ENCODE data around the gene PML. TPM values are rescaled to one million over a fixed set of nuclear protein-coding genes. Genes with fewer than 3 reads are reported as not detected.
A peak's percentile ranks its signal among the peaks of the same experiment; 100 is the strongest.

The PML gene
- polyA plus RNA-seq (2012; rRNA removed): 14.0 and 18.4 TPM in 2 replicates
- 7.9 and 12.9 TPM in 2 replicates for polyA plus RNA-seq (2012; cell fraction: cytosol; rRNA removed)
- polyA plus RNA-seq (2012; cell fraction: nucleus; rRNA removed): 48.3 and 66.5 TPM in 2 replicates

- Histone ChIP-seq H3K27ac (ENCODE audit: low read depth in 2 of 2, low read length in 1 of 2) (peak within 1 kb of the TSS; percentile 61 to 88), H3K4me3 (ENCODE audit: low read depth in 2 of 2, low read length in 1 of 2) (peak within 1 kb of the TSS; percentile 82 to 96), H3F3A (replicated peaks; ENCODE audit: insufficient read depth) (peaks cover 17% of the 10 kb centered on the region), H3K4me1 (ENCODE audit: control insufficient read depth in 1 of 2, insufficient read depth in 2 of 2, low read depth in 1 of 2, low read length in 1 of 2) (peaks cover 32 to 35% of the 10 kb centered on the region in 2 experiments; a peak in 3 of 4 replicates), H3K9ac (peak within 1 kb of the TSS; percentile 84), H3K9me3 (no peaks in the 10 kb centered on the region), H3K36me3 (replicated peaks in 1 of 2; ENCODE audit: control insufficient read depth in 1 of 2, insufficient read depth in 2 of 2, low read length in 1 of 2) (peaks cover 9 to 16% of the 10 kb centered on the region in 2 experiments), H3K4me2 (peak within 1 kb of the TSS; percentile 94), H3K9me2 (no peaks in the 10 kb centered on the region), H2AFZ (ENCODE audit: low read depth) (peak within 1 kb of the TSS; percentile 74), H3K79me2 (ENCODE audit: insufficient read depth) (peaks cover 56% of the 10 kb centered on the region), H3K27me3 (ENCODE audit: insufficient read depth) (no peaks in the 10 kb centered on the region), H4K20me1 (ENCODE audit: insufficient read depth) (no peaks in the 10 kb centered on the region; the same call in 1 of the 2 replicates)
- ChIA-PET CTCF (interaction anchor here (0.8 to 5.1 kb wide), 8 partner anchors 9 to 120 kb away, joined by 3 to 37 read pairs (median 4); no protein-coding TSS in a partner anchor), POLR2A (interaction anchor here (0.6 to 1.4 kb wide), 2 partner anchors 11 to 303 kb away, joined by 4 to 5 read pairs; no protein-coding TSS in a partner anchor)
- DNase-seq: peak; percentile 96
- under 1% methylated on average over 24 of the region's 27 CpGs for WGBS (ENCODE audit: low lambda C conversion rate)
- TF ChIP-seq EZH2phosphoT487 (IDR thresholded peaks at IDR 0.05; ENCODE audit: borderline replicate concordance, low read depth) (no peak), POLR2AphosphoS5 (IDR thresholded peaks at IDR 0.05; ENCODE audit: low read depth, low read length) (peak; percentile 96), RFX5 (IDR thresholded peaks at IDR 0.05; ENCODE audit: low read length) (no peak), MEF2A (IDR thresholded peaks at IDR 0.05; ENCODE audit: borderline replicate concordance, low read depth) (no peak), GATA2 (CRISPR knock-in tag; IDR thresholded peaks at IDR 0.05) (no peak), CHD2 (IDR thresholded peaks at IDR 0.05; ENCODE audit: low read length, partially characterized antibody) (no peak), ELF1 (IDR thresholded peaks at IDR 0.05) (peak; percentile 48; the same call in 1 of the 2 replicates), FOXJ3 (CRISPR knock-in tag; IDR thresholded peaks at IDR 0.05) (no peak), TEAD4 (IDR thresholded peaks at IDR 0.05; ENCODE audit: borderline replicate concordance, insufficient read depth) (no peak), EP300 (IDR thresholded peaks at IDR 0.05; ENCODE audit: borderline replicate concordance in 1 of 2, low read depth in 1 of 2, low read length in 1 of 2) (no peak), FOXM1 (IDR thresholded peaks at IDR 0.05; ENCODE audit: low read depth) (no peak), ZBTB33 (IDR thresholded peaks at IDR 0.05; ENCODE audit: borderline replicate concordance, low read depth) (no peak), REST (IDR thresholded peaks at IDR 0.05; ENCODE audit: low read depth, low read length) (no peak), JUND (IDR thresholded peaks at IDR 0.05) (no peak), MXI1 (IDR thresholded peaks at IDR 0.05; ENCODE audit: low read depth, low read length) (peak; percentile 93), NFIC (IDR thresholded peaks at IDR 0.05; ENCODE audit: borderline replicate concordance) (no peak), GABPA (IDR thresholded peaks at IDR 0.05; ENCODE audit: low read depth) (peak; percentile 68), NRF1 (IDR thresholded peaks at IDR 0.05; ENCODE audit: low read depth, low read length) (no peak), SMC3 (IDR thresholded peaks at IDR 0.05; ENCODE audit: low read depth, low read length) (no peak), RXRA (IDR thresholded peaks at IDR 0.05; ENCODE audit: borderline replicate concordance, low read depth) (no peak), RAD21 (IDR thresholded peaks at IDR 0.05; ENCODE audit: low read length) (no peak)
- TF ChIP-seq, protein P1, sequence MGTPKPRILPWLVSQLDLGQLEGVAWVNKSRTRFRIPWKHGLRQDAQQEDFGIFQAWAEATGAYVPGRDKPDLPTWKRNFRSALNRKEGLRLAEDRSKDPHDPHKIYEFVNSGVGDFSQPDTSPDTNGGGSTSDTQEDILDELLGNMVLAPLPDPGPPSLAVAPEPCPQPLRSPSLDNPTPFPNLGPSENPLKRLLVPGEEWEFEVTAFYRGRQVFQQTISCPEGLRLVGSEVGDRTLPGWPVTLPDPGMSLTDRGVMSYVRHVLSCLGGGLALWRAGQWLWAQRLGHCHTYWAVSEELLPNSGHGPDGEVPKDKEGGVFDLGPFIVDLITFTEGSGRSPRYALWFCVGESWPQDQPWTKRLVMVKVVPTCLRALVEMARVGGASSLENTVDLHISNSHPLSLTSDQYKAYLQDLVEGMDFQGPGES (IDR thresholded peaks at IDR 0.05; ENCODE audit: low read depth, low read length): no peak
- TF ChIP-seq, protein P2, sequence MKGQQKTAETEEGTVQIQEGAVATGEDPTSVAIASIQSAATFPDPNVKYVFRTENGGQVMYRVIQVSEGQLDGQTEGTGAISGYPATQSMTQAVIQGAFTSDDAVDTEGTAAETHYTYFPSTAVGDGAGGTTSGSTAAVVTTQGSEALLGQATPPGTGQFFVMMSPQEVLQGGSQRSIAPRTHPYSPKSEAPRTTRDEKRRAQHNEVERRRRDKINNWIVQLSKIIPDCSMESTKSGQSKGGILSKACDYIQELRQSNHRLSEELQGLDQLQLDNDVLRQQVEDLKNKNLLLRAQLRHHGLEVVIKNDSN (IDR thresholded peaks at IDR 0.05; ENCODE audit: borderline replicate concordance, low read depth): no peak; the same call in 1 of the 2 replicates
- TF ChIP-seq, protein P3, sequence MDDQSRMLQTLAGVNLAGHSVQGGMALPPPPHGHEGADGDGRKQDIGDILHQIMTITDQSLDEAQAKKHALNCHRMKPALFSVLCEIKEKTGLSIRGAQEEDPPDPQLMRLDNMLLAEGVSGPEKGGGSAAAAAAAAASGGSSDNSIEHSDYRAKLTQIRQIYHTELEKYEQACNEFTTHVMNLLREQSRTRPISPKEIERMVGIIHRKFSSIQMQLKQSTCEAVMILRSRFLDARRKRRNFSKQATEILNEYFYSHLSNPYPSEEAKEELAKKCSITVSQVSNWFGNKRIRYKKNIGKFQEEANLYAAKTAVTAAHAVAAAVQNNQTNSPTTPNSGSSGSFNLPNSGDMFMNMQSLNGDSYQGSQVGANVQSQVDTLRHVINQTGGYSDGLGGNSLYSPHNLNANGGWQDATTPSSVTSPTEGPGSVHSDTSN (IDR thresholded peaks at IDR 0.05): no peak
These were observed at the start of gene PML for GRCh38 chr15:73994413-73994883. PML (plus strand) TSS chr15:73994716; CDS start chr15:73994813, 97 bp downstream.
